Mammary epithelial cell (primary cell): ENCODE results near the gene MRAP2.

Experiments used
- EZH2 ChIP-seq: IDR thresholded peaks from 2 replicates; pipeline ENCODE4 v1.6.1; 2012; ENCODE audit warnings: low read length, inconsistent platforms, borderline replicate concordance
- TF ChIP-seq, protein P1 (sequence below), 2 donors: IDR thresholded peaks in 1 of 2; conservative IDR thresholded peaks in 1 of 2; 2 replicates each; pipeline ENCODE4 v1.5.1; 2011 to 2012; ENCODE audit warnings: inconsistent platforms in 2 of 2, low read length in 2 of 2, mild to moderate bottlenecking in 2 of 2, control low read depth in 1 of 2, low read depth in 1 of 2; ENCODE audit not compliant: insufficient read depth in 1 of 2; ENCODE audit errors: extremely low read depth in 1 of 2

DNA sequence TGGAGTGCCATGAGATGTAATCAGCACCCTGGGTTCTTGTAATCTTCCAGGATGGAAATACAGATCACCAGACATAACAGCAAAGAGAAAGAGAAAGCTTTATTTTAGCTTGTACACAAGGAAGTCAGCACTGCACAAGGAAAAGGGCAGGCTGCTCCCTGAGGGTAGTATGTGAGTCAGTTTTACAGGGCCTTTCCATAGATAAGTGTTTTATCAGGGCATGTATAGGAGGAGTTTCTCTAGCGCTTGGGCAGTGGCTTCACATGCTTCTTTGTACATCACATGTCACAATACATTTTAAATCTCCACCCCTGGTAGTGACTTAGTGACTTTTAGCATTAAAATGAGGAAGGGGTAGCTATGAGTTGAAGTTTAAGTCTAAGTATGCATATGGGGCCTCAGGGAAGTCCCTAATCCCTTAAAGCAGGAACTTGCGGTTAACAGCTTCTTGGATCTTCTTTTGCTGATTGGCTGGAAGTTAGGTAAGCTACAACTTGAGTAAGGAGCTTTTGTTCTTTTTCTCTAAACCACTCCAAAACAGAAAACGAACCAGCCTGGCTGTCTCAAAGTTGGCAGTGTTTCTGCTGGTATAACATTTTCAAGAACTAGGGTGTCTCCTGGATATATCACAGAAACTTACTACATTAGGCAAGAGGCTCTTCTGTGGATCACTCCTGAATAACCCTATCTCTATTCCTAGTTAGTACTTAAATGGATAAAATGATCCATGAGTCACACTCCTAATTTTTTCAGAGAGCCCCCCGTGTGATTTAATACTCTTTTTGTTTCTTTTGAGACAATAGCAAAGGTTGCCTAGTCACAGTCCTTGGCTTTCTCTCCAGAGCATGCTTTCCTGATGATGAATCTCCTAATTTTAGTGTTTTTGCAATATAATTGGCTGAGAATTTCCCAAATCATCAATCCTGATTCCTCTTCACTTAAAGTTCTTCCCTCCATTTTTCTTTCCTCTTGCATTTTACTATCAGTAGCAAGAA lies 60.2 kb downstream of the MRAP2 start:
- TF ChIP-seq, protein P1, sequence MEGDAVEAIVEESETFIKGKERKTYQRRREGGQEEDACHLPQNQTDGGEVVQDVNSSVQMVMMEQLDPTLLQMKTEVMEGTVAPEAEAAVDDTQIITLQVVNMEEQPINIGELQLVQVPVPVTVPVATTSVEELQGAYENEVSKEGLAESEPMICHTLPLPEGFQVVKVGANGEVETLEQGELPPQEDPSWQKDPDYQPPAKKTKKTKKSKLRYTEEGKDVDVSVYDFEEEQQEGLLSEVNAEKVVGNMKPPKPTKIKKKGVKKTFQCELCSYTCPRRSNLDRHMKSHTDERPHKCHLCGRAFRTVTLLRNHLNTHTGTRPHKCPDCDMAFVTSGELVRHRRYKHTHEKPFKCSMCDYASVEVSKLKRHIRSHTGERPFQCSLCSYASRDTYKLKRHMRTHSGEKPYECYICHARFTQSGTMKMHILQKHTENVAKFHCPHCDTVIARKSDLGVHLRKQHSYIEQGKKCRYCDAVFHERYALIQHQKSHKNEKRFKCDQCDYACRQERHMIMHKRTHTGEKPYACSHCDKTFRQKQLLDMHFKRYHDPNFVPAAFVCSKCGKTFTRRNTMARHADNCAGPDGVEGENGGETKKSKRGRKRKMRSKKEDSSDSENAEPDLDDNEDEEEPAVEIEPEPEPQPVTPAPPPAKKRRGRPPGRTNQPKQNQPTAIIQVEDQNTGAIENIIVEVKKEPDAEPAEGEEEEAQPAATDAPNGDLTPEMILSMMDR (conservative IDR thresholded peaks at IDR 0.05 in 1 of 2, IDR thresholded peaks at IDR 0.05 in 1 of 2; ENCODE audit: extremely low read depth in 1 of 2, insufficient read depth in 1 of 2, low read depth in 1 of 2, low read length in 2 of 2) = no peak
- TF ChIP-seq EZH2 = no peak
